HG03135 (cell line): ENCODE results near the gene ZNF234.
"Not testable (repeated sequence)": the region's sequence is repeated elsewhere in the genome, so short reads cannot be mapped to it uniquely, and the experiment has no call there.

Experiments
- ATAC-seq: cut with Tn5 transposase; IDR thresholded peaks from one replicate; pipeline ENCODE4 v1.9.1; 2021; ENCODE audit warnings: mild to moderate bottlenecking, moderate library complexity; ENCODE audit not compliant: unreplicated experiment

ZNF234 gene

GRCh38 chr19:44180968-44181367 lies 39.6 kb downstream of the ZNF234 start:
- no peak for ATAC-seq

GRCh38 chr19:44182145-44182544 lies 40.8 kb downstream of the ZNF234 start:
- no peak for ATAC-seq

GRCh38 chr19:44190020-44190419 lies 48.7 kb downstream of the ZNF234 start:
- ATAC-seq, result no peak

- no peak for ATAC-seq
Observed at GRCh38 chr19:44192127-44192526, 50.8 kb downstream of the ZNF234 start.

- no peak for ATAC-seq
Observed at GRCh38 chr19:44196772-44197171, 55.4 kb downstream of the ZNF234 start.

- no peak for ATAC-seq
Observed at GRCh38 chr19:44202470-44202869, 61.1 kb downstream of the ZNF234 start.

- ATAC-seq, result no peak
Observed at GRCh38 chr19:44202974-44203373, 61.6 kb downstream of the ZNF234 start.

GRCh38 chr19:44203877-44204276 lies 62.5 kb downstream of the ZNF234 start:
- ATAC-seq, result not testable (repeated sequence)

GRCh38 chr19:44204772-44205171 lies 63.4 kb downstream of the ZNF234 start:
- no peak for ATAC-seq

GRCh38 chr19:44207126-44207803 lies 65.9 kb downstream of the ZNF234 start:
- peak; percentile 91 for ATAC-seq
